IPS-18a (cell line): Measurements from ENCODE around the gene ACACB.

Experiments
- H3K27ac ChIP-seq: one replicate; pipeline ENCODE4 v1.5.1; 2013; ENCODE audit warnings: low read length
- H3K27me3 ChIP-seq: one replicate; pipeline ENCODE4 v1.6.1; 2013; ENCODE audit warnings: mild to moderate bottlenecking, low read length; ENCODE audit not compliant: control insufficient read depth, insufficient read depth
- H3K36me3 ChIP-seq: one replicate; pipeline ENCODE4 v1.6.1; 2013; ENCODE audit warnings: low read depth, low read length; ENCODE audit not compliant: control insufficient read depth
- H3K4me1 ChIP-seq: one replicate; pipeline ENCODE4 v1.6.1; 2013; ENCODE audit warnings: low read depth, low read length; ENCODE audit not compliant: control insufficient read depth
- H3K4me3 ChIP-seq: one replicate; pipeline ENCODE4 v1.5.1; 2013; ENCODE audit warnings: low read length
- H3K9ac ChIP-seq: one replicate; pipeline ENCODE4 v1.6.1; 2013; ENCODE audit warnings: mild to moderate bottlenecking, low read length, moderate library complexity
- H3K9me3 ChIP-seq: one replicate; pipeline ENCODE4 v1.6.1; 2013; ENCODE audit warnings: low read depth, low read length; ENCODE audit not compliant: control insufficient read depth

Gene ACACB

DNA sequence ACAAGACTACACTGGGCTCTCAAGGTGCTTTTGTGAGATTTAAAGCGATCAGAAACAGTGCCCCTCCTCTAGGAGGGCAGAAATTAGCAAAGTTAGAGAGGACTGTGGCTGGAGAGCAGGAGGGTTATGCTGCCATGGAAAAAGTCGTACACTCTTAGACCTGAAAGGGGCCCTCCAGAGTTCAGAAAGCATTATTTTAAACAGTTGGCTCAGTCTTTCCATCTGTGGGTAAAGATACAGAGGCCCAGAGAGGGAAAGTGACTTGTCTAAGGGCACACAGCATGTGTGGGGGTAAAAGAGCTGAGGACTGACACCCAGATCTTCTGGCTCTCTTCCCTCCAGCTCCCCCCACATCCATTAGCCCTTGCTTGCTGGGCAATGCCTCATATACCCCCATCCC lies 145.6 kb downstream of the ACACB start:
- peaks cover 3% of the 10 kb centered on the region for H3K36me3 ChIP-seq
- H3K27ac ChIP-seq, result no peak overlapping the region

DNA sequence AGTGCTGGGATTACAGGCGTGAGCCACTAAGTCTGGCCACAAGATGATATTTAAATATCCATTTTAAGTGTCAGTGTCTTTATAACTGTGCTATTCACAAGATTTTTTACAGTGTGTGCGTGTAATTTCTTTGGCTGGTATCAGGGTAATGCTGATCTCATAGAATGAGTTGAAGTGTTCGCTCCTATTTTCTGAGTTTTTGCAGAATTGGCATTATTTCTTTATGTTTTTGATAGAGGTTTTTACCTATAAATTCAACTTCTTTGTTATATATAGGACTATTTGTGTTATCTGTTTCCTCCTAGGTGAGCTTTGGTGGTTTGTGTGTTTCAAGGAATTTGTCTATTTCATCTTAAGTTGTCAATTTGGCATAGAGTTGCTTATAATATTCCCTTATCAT lies 147.1 kb downstream of the ACACB start:
- H3K9me3 ChIP-seq, result no peaks in the 10 kb centered on the region
- no peak overlapping the region for H3K27ac ChIP-seq
- H3K4me1 ChIP-seq, result no peaks in the 10 kb centered on the region
- no peak overlapping the region for H3K9ac ChIP-seq
- no peak overlapping the region for H3K4me3 ChIP-seq
- peaks cover 3% of the 10 kb centered on the region for H3K36me3 ChIP-seq
- H3K27me3 ChIP-seq, result no peaks in the 10 kb centered on the region

More for the DNA sequence above, 145.6 kb downstream of the ACACB start:
- H3K27me3 ChIP-seq, result no peaks in the 10 kb centered on the region
- H3K4me1 ChIP-seq, result no peaks in the 10 kb centered on the region
- H3K9ac ChIP-seq, result no peak overlapping the region
- no peaks in the 10 kb centered on the region for H3K9me3 ChIP-seq
- no peak overlapping the region for H3K4me3 ChIP-seq

DNA sequence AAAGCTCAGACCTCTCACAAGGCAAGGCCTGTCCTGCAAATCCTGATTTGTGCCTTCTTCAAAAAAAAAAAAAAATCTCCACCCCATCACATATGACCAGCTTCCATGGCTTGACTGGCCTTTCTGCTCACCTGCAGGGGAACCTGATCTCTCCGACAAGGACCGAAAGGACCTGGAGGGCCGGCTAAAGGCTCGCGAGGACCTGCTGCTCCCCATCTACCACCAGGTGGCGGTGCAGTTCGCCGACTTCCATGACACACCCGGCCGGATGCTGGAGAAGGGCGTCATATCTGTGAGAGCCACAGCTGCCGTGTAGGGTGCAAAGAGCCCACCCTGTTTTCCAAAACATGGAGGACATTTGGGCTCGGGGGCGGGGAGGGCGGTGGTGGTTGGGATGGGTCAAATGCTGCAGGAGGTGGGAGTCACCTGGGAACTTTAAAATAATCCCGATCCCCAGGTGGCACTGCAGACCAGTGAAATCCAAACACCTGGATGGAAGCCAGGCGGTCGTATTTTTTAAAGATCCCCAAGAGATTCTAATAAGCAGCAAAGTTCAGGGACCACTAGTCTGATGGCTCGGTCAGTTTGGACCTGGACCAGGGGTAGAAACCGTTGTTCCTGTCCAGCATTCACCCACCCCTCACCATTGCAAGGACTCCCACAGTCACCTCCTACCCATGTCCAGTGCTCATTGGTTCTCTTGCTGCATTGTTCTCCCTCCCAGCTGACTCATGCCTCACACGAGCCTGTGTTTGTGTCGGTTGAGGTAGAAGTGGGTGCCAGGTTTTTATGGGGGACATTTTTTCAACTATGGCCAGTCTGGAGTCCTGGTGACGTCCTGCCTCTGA lies 147.9 kb downstream of the ACACB start:
- Histone ChIP-seq H3K27me3 (no peaks in the 10 kb centered on the region), H3K9ac (no peak overlapping the region), H3K27ac (no peak overlapping the region), H3K4me3 (no peak overlapping the region), H3K4me1 (no peaks in the 10 kb centered on the region), H3K36me3 (peaks cover 3% of the 10 kb centered on the region), H3K9me3 (no peaks in the 10 kb centered on the region)

DNA sequence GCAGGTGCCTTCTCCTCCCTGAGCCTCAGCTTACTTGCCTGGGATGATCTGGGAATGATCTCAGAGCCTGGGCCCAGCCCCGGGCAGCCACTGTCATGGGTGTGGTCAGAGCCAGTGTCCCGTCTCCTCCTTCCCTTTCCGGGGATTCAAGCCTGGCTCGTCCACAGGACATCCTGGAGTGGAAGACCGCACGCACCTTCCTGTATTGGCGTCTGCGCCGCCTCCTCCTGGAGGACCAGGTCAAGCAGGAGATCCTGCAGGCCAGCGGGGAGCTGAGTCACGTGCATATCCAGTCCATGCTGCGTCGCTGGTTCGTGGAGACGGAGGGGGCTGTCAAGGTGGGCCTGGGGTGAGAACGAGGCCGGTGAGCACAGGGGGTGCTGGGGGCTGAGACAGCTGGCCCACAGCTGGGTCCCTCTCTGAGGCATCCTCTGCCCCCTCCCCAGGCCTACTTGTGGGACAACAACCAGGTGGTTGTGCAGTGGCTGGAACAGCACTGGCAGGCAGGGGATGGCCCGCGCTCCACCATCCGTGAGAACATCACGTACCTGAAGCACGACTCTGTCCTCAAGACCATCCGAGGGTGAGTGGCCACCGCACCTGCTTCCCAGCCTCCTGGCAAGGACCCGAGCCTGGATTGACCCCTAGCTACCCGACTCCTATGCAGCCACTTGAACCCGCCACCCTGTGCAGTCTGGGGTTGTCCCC lies 148.7 kb downstream of the ACACB start:
- no peak overlapping the region for H3K4me3 ChIP-seq
- H3K27ac ChIP-seq, result no peak overlapping the region
- no peaks in the 10 kb centered on the region for H3K9me3 ChIP-seq
- peaks cover 3% of the 10 kb centered on the region for H3K36me3 ChIP-seq
- H3K9ac ChIP-seq, result no peak overlapping the region
- H3K27me3 ChIP-seq, result no peaks in the 10 kb centered on the region
- no peaks in the 10 kb centered on the region for H3K4me1 ChIP-seq

DNA sequence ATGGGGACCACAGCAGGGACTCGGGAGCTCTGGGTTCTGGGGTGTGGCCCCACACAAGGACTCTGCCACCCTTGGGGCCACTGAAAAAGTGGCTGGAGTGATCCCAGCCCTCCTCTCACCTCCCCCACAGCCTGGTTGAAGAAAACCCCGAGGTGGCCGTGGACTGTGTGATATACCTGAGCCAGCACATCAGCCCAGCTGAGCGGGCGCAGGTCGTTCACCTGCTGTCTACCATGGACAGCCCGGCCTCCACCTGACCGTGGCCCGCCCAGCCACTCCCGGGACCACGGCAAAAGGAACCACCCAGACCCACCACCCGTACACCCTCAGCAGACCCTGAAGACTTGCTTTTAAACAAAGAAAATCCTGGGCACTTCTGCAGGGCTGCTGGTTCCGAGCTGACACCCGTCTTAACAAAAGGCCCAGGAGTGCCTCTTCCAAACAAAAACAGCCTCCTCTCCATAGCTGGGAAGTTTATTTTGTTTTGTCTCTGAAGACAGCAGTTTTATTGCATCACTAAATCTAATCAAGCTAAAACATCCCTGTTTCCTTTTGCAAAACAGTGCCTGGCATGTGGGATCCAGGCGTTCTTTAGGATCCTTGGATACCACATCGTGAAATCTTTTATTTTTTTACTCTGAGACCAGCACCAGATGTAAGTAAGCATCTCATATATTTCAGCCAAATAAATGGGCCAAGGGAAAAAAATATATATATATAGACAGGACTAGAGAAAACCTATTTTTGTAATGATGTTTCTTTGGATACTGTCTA lies 149.9 kb downstream of the ACACB start:
- H3K9ac ChIP-seq, result no peak overlapping the region
- H3K4me1 ChIP-seq, result no peaks in the 10 kb centered on the region
- peaks cover 3% of the 10 kb centered on the region for H3K36me3 ChIP-seq
- H3K27ac ChIP-seq, result no peak overlapping the region
- H3K27me3 ChIP-seq, result no peaks in the 10 kb centered on the region
- no peaks in the 10 kb centered on the region for H3K9me3 ChIP-seq
- no peak overlapping the region for H3K4me3 ChIP-seq

DNA sequence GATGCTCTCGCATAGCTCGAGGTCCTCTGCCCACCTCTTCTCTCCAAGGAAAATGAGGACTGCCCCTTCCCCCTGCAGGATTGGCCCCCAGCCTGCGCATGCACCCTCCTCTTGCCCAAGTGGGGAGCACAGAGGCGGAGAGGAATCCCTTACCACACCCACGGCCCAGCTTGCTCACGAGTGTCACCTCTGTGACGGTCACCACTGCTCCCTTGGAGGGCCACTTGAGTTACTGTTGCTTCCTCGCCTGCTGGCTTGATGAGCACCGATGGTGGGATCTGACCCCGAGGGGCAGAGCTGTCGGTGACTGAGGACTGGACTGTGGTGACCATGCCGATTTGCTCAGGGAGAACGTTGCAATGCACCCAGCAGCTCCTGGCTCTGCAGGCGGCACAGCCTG lies 151.0 kb downstream of the ACACB start:
- Histone ChIP-seq H3K27me3 (no peaks in the 10 kb centered on the region), H3K36me3 (peaks cover 3% of the 10 kb centered on the region), H3K9me3 (no peaks in the 10 kb centered on the region), H3K9ac (no peak overlapping the region), H3K4me1 (no peaks in the 10 kb centered on the region), H3K27ac (no peak overlapping the region), H3K4me3 (no peak overlapping the region)

DNA sequence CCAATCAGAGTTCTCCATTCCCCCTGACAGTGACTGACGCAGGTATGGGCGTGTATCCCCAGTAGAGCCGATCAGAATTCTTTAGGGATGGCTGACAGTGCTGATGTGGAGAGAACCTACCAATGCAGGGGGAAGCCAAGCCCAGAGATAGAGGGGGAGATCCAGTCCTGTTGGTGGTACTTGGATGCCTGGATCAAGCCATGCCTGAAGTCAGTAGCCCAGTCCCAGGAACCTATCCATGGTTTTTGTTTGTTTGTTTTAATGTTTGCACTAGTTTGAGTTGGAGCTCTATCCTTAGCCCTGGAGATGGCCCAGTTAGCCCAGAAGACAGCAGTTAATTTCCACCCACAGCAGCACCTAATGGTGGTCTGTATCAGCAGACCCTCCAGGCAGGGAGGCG lies 152.5 kb downstream of the ACACB start:
- peaks cover 3% of the 10 kb centered on the region for H3K36me3 ChIP-seq
- no peak overlapping the region for H3K27ac ChIP-seq
- no peak overlapping the region for H3K9ac ChIP-seq
- H3K9me3 ChIP-seq, result no peaks in the 10 kb centered on the region
- H3K4me1 ChIP-seq, result no peaks in the 10 kb centered on the region
- H3K27me3 ChIP-seq, result no peaks in the 10 kb centered on the region
- no peak overlapping the region for H3K4me3 ChIP-seq

DNA sequence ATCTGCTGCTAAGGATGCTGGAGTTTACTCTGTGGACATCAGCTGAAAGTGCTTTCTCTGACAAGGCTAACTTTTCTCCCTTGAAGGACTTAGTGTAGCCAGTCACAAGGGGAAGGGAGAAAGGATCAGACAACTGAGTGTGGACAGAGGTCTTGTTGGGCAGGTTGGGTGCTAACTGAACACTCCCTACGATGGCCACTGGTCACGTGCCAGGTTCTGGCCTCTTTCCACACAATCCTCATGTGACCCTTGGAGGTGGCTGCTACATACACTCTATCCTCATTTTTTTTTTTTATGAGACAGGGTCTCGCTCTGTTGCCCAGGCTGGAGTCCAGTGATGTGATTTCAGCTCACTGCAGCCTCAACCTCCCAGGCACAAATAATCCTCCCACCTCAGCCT lies 153.0 kb downstream of the ACACB start:
- Histone ChIP-seq H3K27ac (no peak overlapping the region), H3K36me3 (peaks cover 3% of the 10 kb centered on the region), H3K4me1 (no peaks in the 10 kb centered on the region), H3K4me3 (no peak overlapping the region), H3K9ac (no peak overlapping the region), H3K9me3 (no peaks in the 10 kb centered on the region), H3K27me3 (no peaks in the 10 kb centered on the region)

DNA sequence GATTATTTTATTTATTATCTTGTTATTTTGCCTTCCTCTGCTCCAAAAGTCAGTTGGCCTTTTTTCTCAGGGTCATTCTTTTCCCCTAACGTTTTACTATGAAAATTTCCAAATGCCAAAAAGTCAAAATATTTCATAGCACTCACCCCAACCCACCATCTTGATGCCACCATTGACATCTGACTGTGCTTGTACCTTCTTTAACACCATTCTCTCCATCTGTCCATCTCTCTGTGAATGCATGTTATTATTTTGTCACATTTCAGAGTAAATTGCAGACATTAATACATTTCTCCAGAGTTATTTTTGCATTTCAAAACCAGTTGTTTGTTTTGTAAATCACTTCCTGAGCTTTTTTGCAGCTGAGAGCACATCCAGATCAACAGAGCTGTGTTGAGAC lies 154.1 kb downstream of the ACACB start:
- Histone ChIP-seq H3K9ac (no peak overlapping the region), H3K27ac (no peak overlapping the region), H3K9me3 (no peaks in the 10 kb centered on the region), H3K4me1 (no peaks in the 10 kb centered on the region), H3K27me3 (no peaks in the 10 kb centered on the region), H3K36me3 (peaks cover 3% of the 10 kb centered on the region), H3K4me3 (no peak overlapping the region)

DNA sequence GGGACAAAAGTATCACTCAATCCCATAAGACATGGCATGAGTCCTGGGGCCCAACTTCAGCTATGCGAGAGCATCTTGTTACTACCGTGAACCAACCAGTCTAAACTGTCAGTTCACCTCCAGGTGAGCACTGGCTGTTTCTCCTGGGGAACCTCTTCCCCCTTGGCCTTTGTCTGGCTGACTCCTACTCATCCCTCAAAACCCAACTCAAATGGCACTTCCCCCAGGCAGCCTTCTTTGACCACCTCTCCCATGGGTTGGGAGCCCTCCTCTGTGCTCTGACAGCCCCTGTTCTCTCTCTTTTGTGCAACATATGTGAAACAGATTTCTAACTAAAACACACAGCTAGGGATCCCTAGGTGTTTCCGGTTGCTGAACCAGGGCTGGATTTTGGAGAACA lies 155.0 kb downstream of the ACACB start:
- Histone ChIP-seq H3K27me3 (no peaks in the 10 kb centered on the region), H3K27ac (no peak overlapping the region), H3K9me3 (no peaks in the 10 kb centered on the region), H3K36me3 (no peaks in the 10 kb centered on the region), H3K9ac (no peak overlapping the region), H3K4me1 (no peaks in the 10 kb centered on the region), H3K4me3 (no peak overlapping the region)

DNA sequence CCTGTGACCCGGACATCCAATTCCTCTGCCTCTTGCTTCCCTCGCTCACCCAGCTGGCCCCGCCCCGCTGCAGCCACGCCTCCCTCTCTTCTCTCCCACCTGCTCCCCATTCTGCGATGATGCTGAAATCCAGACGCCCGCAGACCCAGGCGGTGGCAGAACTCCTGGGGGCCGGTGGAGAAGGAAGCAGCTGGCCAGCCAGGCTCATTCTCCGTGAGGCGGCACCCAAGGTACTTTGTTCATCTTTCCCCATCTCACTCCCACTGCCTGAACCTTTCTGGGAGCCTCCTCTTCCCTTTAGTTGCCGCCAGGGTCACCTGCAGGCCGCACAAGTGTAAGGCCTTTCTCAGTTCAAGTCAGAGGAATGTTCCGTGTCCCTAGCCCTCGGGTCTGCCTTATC lies 157.0 kb downstream of the ACACB start:
- H3K36me3 ChIP-seq, result no peaks in the 10 kb centered on the region
- H3K9ac ChIP-seq, result no peak overlapping the region
- peak overlapping the region; percentile 20 for H3K4me3 ChIP-seq
- H3K27ac ChIP-seq, result no peak overlapping the region
- H3K27me3 ChIP-seq, result no peaks in the 10 kb centered on the region
- no peaks in the 10 kb centered on the region for H3K4me1 ChIP-seq
- H3K9me3 ChIP-seq, result no peaks in the 10 kb centered on the region
